ENCODE data around the gene ZNF181.

GRCh38 chr19:34744896-34745690 is 11.1 kb downstream of the ZNF181 start:
- TF ChIP-seq CTCF (IDR thresholded peaks at IDR 0.05; ENCODE audit: poor library complexity) = no peak
- TF ChIP-seq EZH2phosphoT487 (IDR thresholded peaks at IDR 0.05; ENCODE audit: low read depth, severe bottlenecking, unreplicated experiment) = no peak

All from hepatocyte (in vitro differentiated cells).